HG03558 (cell line): ENCODE data around the gene SERPINB6.
"Not testable (repeated sequence)": the region's sequence is repeated elsewhere in the genome, so short reads cannot be mapped to it uniquely, and the experiment has no call there.

ENCODE experiments used
- ATAC-seq: cut with Tn5 transposase; IDR thresholded peaks from one replicate; pipeline ENCODE4 v1.9.1; 2021; ENCODE audit warnings: moderate number of reproducible peaks; ENCODE audit not compliant: unreplicated experiment; ENCODE audit errors: extremely low read depth

SERPINB6 gene

GRCh38 chr6:3001146-3001772 is 29.9 kb upstream of the SERPINB6 start:
- no peak for ATAC-seq

- peak; percentile 64 for ATAC-seq
Measured at GRCh38 chr6:2999618-3000557, 28.5 kb upstream of the SERPINB6 start, which contains the start of gene NQO2. TSS of gene NQO2 (plus strand) at chr6:2999894. CDS start at chr6:3006553, 6,659 bp downstream.

GRCh38 chr6:2998998-2999617 is 27.7 kb upstream of the SERPINB6 start:
- ATAC-seq: no peak

GRCh38 chr6:2998249-2998997 is 27.1 kb upstream of the SERPINB6 start:
- not testable (repeated sequence) for ATAC-seq

- ATAC-seq: no peak
Measured at GRCh38 chr6:2993755-2994317, 22.5 kb upstream of the SERPINB6 start.

- ATAC-seq: no peak
Measured at GRCh38 chr6:2992330-2992979, 21.1 kb upstream of the SERPINB6 start.

GRCh38 chr6:2990932-2991506 is 19.7 kb upstream of the SERPINB6 start:
- no peak for ATAC-seq

GRCh38 chr6:2990248-2990931 is 19.0 kb upstream of the SERPINB6 start:
- ATAC-seq: no peak

GRCh38 chr6:2989332-2990247 is 18.2 kb upstream of the SERPINB6 start:
- ATAC-seq: no peak

- no peak for ATAC-seq
Measured at GRCh38 chr6:2988426-2989331, 17.3 kb upstream of the SERPINB6 start.

GRCh38 chr6:2988094-2988425 is 16.7 kb upstream of the SERPINB6 start:
- no peak for ATAC-seq

- no peak for ATAC-seq
Measured at GRCh38 chr6:2986722-2987221, 15.4 kb upstream of the SERPINB6 start.

- ATAC-seq: no peak
Measured at GRCh38 chr6:2984738-2985406, 13.5 kb upstream of the SERPINB6 start.

GRCh38 chr6:2982426-2983117 is 11.2 kb upstream of the SERPINB6 start:
- ATAC-seq: no peak

- no peak for ATAC-seq
Measured at GRCh38 chr6:2980465-2980855, 9.1 kb upstream of the SERPINB6 start.
